ENCODE data around the gene CYBC1. TPM values are rescaled to one million over a fixed set of nuclear protein-coding genes. Genes with fewer than 3 reads are reported as not detected.

The CYBC1 gene
- total RNA-seq, 1 experiment from 2014 or later: 174 TPM

DNA sequence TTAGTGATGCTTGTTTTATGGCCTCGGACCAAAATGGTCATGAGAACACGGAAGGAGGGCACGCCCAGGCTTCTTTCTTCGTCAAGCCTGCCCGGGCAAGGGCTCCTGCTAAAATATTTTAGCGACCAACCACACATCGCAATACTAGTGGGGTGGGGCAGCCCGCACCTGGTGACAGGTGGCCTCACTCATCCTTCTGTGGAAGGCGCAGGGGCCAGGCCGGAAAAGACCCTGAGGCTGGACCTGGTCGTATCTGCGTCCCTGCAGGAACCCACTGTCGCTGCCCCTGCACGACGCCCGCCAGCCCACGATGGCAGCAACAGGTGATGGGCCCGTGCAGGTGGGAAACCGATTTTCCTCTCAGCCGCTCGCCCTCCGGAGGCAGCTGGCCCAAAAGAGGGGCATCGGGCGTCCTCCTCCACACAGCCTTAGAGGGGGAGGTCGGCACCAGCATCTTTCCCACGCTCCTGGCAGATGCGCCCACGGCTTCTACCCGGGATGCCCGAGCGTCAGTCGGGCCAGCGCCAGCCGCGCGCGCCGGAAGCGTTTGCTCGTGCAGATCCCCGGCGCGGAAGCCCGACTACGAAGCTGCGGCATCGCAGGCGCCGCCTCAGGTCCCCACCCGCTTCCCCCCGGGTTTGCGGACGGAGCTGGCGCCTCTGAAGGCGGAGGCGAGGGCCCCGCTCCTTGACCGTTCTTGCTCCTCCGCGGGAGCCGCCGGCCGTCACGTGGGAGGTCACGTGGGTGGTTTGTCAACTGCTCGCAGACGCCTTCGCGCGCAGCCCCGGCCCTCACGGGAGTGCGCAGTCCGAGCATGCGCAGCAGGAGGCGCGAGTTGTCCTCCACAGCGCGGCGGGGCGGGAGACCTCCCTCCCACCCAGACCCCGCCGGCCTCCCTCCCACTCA is 46.2 kb upstream of the CYBC1 start:
- BruUV-seq (replicated peaks): no TSS peak
- no peak for TF ChIP-seq TCF7L2 (IDR thresholded peaks at IDR 0.05; ENCODE audit: low read depth, low read length)
- no peak for TF ChIP-seq CTCF (IDR thresholded peaks at IDR 0.05)
- peak; percentile 73; the same call in 1 of the 2 replicates for TF ChIP-seq POLR2AphosphoS5 (IDR thresholded peaks at IDR 0.05; ENCODE audit: low read depth, low read length)
- TF ChIP-seq SIN3A (IDR thresholded peaks at IDR 0.05; ENCODE audit: borderline replicate concordance, insufficient read depth, low read depth, low read length): peak; percentile 81
- TF ChIP-seq, protein P1, sequence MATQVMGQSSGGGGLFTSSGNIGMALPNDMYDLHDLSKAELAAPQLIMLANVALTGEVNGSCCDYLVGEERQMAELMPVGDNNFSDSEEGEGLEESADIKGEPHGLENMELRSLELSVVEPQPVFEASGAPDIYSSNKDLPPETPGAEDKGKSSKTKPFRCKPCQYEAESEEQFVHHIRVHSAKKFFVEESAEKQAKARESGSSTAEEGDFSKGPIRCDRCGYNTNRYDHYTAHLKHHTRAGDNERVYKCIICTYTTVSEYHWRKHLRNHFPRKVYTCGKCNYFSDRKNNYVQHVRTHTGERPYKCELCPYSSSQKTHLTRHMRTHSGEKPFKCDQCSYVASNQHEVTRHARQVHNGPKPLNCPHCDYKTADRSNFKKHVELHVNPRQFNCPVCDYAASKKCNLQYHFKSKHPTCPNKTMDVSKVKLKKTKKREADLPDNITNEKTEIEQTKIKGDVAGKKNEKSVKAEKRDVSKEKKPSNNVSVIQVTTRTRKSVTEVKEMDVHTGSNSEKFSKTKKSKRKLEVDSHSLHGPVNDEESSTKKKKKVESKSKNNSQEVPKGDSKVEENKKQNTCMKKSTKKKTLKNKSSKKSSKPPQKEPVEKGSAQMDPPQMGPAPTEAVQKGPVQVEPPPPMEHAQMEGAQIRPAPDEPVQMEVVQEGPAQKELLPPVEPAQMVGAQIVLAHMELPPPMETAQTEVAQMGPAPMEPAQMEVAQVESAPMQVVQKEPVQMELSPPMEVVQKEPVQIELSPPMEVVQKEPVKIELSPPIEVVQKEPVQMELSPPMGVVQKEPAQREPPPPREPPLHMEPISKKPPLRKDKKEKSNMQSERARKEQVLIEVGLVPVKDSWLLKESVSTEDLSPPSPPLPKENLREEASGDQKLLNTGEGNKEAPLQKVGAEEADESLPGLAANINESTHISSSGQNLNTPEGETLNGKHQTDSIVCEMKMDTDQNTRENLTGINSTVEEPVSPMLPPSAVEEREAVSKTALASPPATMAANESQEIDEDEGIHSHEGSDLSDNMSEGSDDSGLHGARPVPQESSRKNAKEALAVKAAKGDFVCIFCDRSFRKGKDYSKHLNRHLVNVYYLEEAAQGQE (IDR thresholded peaks at IDR 0.05; ENCODE audit: insufficient read depth in 1 of 2, low read depth in 2 of 2, low read length in 1 of 2): no peak
- Histone ChIP-seq H3K27me3 (ENCODE audit: control insufficient read depth, insufficient read depth, low read length) (no peaks in the 10 kb centered on the region), H3K9me3 (ENCODE audit: control insufficient read depth, insufficient read depth, low read depth, low read length) (no peaks in the 10 kb centered on the region), H3K27ac (ENCODE audit: low read length) (peak overlapping the region; percentile 74), H3K36me3 (ENCODE audit: control insufficient read depth, insufficient read depth, low read length) (no peaks in the 10 kb centered on the region), H3K4me1 (ENCODE audit: control insufficient read depth, insufficient read depth, low read length) (peaks cover 32% of the 10 kb centered on the region), H3K4me3 (ENCODE audit: low read depth in 2 of 2, low read length in 2 of 2) (peak overlapping the region; percentile 56 to 60)
- ATAC-seq (peak; percentile 67), DNase-seq (ENCODE audit: low read depth, low spot score) (no peak)
- POLR2A ChIA-PET: no interaction called here
- in situ Hi-C loops (cut with HindIII; ENCODE audit: low pct_unique_long_range_greater_than_20kb, low sequenced_read_pairs): no loop called here
- CTCF ChIA-PET: no interaction called here
- intact Hi-C loops (cut with micrococcal nuclease; ENCODE audit: unreplicated experiment): no loop called here

DNA sequence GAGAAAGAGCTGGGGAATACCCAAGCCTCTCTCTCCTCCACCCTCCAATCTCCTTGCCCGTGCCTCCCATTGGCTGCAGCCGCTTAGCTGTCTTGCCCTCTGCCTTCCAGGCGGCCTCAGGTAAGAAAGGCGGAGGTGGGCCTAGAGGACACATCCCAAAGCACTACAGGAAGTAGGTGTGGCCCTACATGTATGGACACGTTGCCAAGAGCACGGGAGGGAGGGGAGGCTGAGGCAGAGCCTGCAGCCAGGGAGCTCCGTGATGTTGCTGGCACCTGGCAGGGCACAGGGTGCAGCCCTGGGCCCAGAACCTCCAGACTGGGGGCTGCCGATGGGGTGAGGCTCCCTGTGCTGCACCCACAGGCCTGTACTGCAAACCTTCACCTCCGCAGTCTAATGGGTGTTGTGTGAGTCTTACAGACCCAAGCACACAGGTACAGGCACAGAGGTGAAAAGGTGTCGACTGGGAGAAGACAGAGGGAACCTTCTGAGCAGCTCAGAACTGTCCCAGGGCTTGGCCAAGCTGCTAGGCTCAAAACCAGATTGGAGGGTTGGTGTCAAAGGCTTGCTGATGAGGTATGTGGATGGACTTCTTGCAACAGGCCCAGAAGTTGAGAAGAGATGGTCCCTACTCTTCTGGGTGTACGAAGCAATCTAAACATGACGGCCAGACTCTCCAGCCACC is 45.4 kb upstream of the CYBC1 start:
- intact Hi-C loops (cut with micrococcal nuclease; ENCODE audit: unreplicated experiment): no loop called here
- peak overlapping the region; percentile 74 for H3K27ac ChIP-seq (ENCODE audit: low read length)
- H3K4me3 ChIP-seq (ENCODE audit: low read depth in 2 of 2, low read length in 2 of 2): no peak overlapping the region; a peak in 1 of 4 replicates
- H3K9me3 ChIP-seq (ENCODE audit: control insufficient read depth, insufficient read depth, low read depth, low read length): no peaks in the 10 kb centered on the region
- ChIA-PET POLR2A (interaction anchor here (0.6 kb wide), 1 partner anchor 214 kb away, joined by 13 read pairs; no protein-coding TSS in a partner anchor), CTCF (no interaction called here)
- no peak for ATAC-seq
- in situ Hi-C loops (cut with HindIII; ENCODE audit: low pct_unique_long_range_greater_than_20kb, low sequenced_read_pairs): no loop called here
- no peaks in the 10 kb centered on the region for H3K27me3 ChIP-seq (ENCODE audit: control insufficient read depth, insufficient read depth, low read length)
- no peak for DNase-seq (ENCODE audit: low read depth, low spot score)
- no TSS peak for BruUV-seq (replicated peaks)
- no peaks in the 10 kb centered on the region for H3K36me3 ChIP-seq (ENCODE audit: control insufficient read depth, insufficient read depth, low read length)
- peaks cover 32% of the 10 kb centered on the region for H3K4me1 ChIP-seq (ENCODE audit: control insufficient read depth, insufficient read depth, low read length)
- TF ChIP-seq TCF7L2 (IDR thresholded peaks at IDR 0.05; ENCODE audit: low read depth, low read length): no peak
- TF ChIP-seq, protein P1 (IDR thresholded peaks at IDR 0.05; ENCODE audit: insufficient read depth in 1 of 2, low read depth in 2 of 2, low read length in 1 of 2): no peak
- TF ChIP-seq CTCF (IDR thresholded peaks at IDR 0.05): no peak
- no peak for TF ChIP-seq POLR2AphosphoS5 (IDR thresholded peaks at IDR 0.05; ENCODE audit: low read depth, low read length)
- TF ChIP-seq SIN3A (IDR thresholded peaks at IDR 0.05; ENCODE audit: borderline replicate concordance, insufficient read depth, low read depth, low read length): no peak

All from Panc1 (cell line).